ENCODE measurements around the gene DSCAML1.

The DSCAML1 gene

GRCh38 chr11:117752071-117752470 is 44.9 kb downstream of the DSCAML1 start:
- DNase-seq (ENCODE audit: extremely low spot score), result no peak
- CTCF ChIA-PET, result interaction anchor here (0.6 kb wide), 1 partner anchor 302 kb away, joined by 4 read pairs; no protein-coding TSS in a partner anchor
- TF ChIP-seq PKNOX1 (IDR thresholded peaks at IDR 0.05), result no peak
- no peak for TF ChIP-seq FOXK2 (IDR thresholded peaks at IDR 0.05)
- no peak for TF ChIP-seq NFRKB (IDR thresholded peaks at IDR 0.05)
- no peak for TF ChIP-seq SP1 (IDR thresholded peaks at IDR 0.05)
- TF ChIP-seq ELF4 (IDR thresholded peaks at IDR 0.05), result no peak
- TF ChIP-seq CTBP1 (IDR thresholded peaks at IDR 0.05; ENCODE audit: borderline replicate concordance), result no peak
- no peak for TF ChIP-seq HDGF (IDR thresholded peaks at IDR 0.05; ENCODE audit: borderline replicate concordance)
- TF ChIP-seq ZNF384 (IDR thresholded peaks at IDR 0.05), result no peak
- TF ChIP-seq SUZ12 (IDR thresholded peaks at IDR 0.05), result no peak
- TF ChIP-seq ARNT (IDR thresholded peaks at IDR 0.05), result no peak
- no peak for TF ChIP-seq L3MBTL2 (conservative IDR thresholded peaks at IDR 0.05)
- TF ChIP-seq LEF1 (IDR thresholded peaks at IDR 0.05; ENCODE audit: borderline replicate concordance), result no peak
- no peak for TF ChIP-seq BHLHE40 (IDR thresholded peaks at IDR 0.05; ENCODE audit: borderline replicate concordance)
- TF ChIP-seq TARDBP (IDR thresholded peaks at IDR 0.05), result no peak
- TF ChIP-seq FOXA1 (IDR thresholded peaks at IDR 0.05), result no peak
- TF ChIP-seq FOXM1 (IDR thresholded peaks at IDR 0.05; ENCODE audit: borderline replicate concordance), result no peak
- POLR2A ChIA-PET, result interaction anchor here (0.7 kb wide), 1 partner anchor 13 kb away, joined by 3 read pairs; no protein-coding TSS in a partner anchor

- no peak for TF ChIP-seq TARDBP (IDR thresholded peaks at IDR 0.05)
- TF ChIP-seq HDGF (IDR thresholded peaks at IDR 0.05; ENCODE audit: borderline replicate concordance), result no peak
- TF ChIP-seq ARNT (IDR thresholded peaks at IDR 0.05), result no peak
- no peak for TF ChIP-seq LEF1 (IDR thresholded peaks at IDR 0.05; ENCODE audit: borderline replicate concordance)
- no peak for TF ChIP-seq FOXM1 (IDR thresholded peaks at IDR 0.05; ENCODE audit: borderline replicate concordance)
- no peak for TF ChIP-seq SP1 (IDR thresholded peaks at IDR 0.05)
- no peak for TF ChIP-seq ELF4 (IDR thresholded peaks at IDR 0.05)
- no peak for TF ChIP-seq SUZ12 (IDR thresholded peaks at IDR 0.05)
- no peak for DNase-seq (ENCODE audit: extremely low spot score)
- CTCF ChIA-PET, result no interaction called here
- POLR2A ChIA-PET, result no interaction called here
Measured at GRCh38 chr11:117750916-117751662, 45.9 kb downstream of the DSCAML1 start.

GRCh38 chr11:117750357-117750756 is 46.7 kb downstream of the DSCAML1 start:
- ChIA-PET CTCF (no interaction called here), POLR2A (no interaction called here)
- no peak for DNase-seq (ENCODE audit: extremely low spot score)
- TF ChIP-seq LEF1 (IDR thresholded peaks at IDR 0.05; ENCODE audit: borderline replicate concordance) (no peak), ELF4 (IDR thresholded peaks at IDR 0.05) (no peak), NFRKB (IDR thresholded peaks at IDR 0.05) (no peak), BHLHE40 (IDR thresholded peaks at IDR 0.05; ENCODE audit: borderline replicate concordance) (no peak), FOXK2 (IDR thresholded peaks at IDR 0.05) (no peak), CTBP1 (IDR thresholded peaks at IDR 0.05; ENCODE audit: borderline replicate concordance) (no peak), FOXA1 (IDR thresholded peaks at IDR 0.05) (no peak), TARDBP (IDR thresholded peaks at IDR 0.05) (no peak), L3MBTL2 (conservative IDR thresholded peaks at IDR 0.05) (no peak), ZNF384 (IDR thresholded peaks at IDR 0.05) (no peak), ARNT (IDR thresholded peaks at IDR 0.05) (no peak), FOXM1 (IDR thresholded peaks at IDR 0.05; ENCODE audit: borderline replicate concordance) (no peak), PKNOX1 (IDR thresholded peaks at IDR 0.05) (no peak), SP1 (IDR thresholded peaks at IDR 0.05) (no peak), HDGF (IDR thresholded peaks at IDR 0.05; ENCODE audit: borderline replicate concordance) (no peak), SUZ12 (IDR thresholded peaks at IDR 0.05) (no peak)

GRCh38 chr11:117749541-117749910 is 47.5 kb downstream of the DSCAML1 start:
- TF ChIP-seq FOXK2 (IDR thresholded peaks at IDR 0.05) (no peak), HDGF (IDR thresholded peaks at IDR 0.05; ENCODE audit: borderline replicate concordance) (no peak)
- no peak for DNase-seq (ENCODE audit: extremely low spot score)
- CTCF ChIA-PET, result no interaction called here
- POLR2A ChIA-PET, result no interaction called here

- ChIA-PET POLR2A (no interaction called here), CTCF (no interaction called here)
- DNase-seq (ENCODE audit: extremely low spot score), result no peak
- TF ChIP-seq L3MBTL2 (conservative IDR thresholded peaks at IDR 0.05), result no peak
- no peak for TF ChIP-seq CTBP1 (IDR thresholded peaks at IDR 0.05; ENCODE audit: borderline replicate concordance)
- no peak for TF ChIP-seq NFRKB (IDR thresholded peaks at IDR 0.05)
- TF ChIP-seq ARNT (IDR thresholded peaks at IDR 0.05), result no peak
- no peak for TF ChIP-seq TARDBP (IDR thresholded peaks at IDR 0.05)
- TF ChIP-seq HDGF (IDR thresholded peaks at IDR 0.05; ENCODE audit: borderline replicate concordance), result no peak
- no peak for TF ChIP-seq PKNOX1 (IDR thresholded peaks at IDR 0.05)
- no peak for TF ChIP-seq ELF4 (IDR thresholded peaks at IDR 0.05)
- no peak for TF ChIP-seq LEF1 (IDR thresholded peaks at IDR 0.05; ENCODE audit: borderline replicate concordance)
- no peak for TF ChIP-seq SUZ12 (IDR thresholded peaks at IDR 0.05)
- no peak for TF ChIP-seq FOXM1 (IDR thresholded peaks at IDR 0.05; ENCODE audit: borderline replicate concordance)
- TF ChIP-seq ZNF384 (IDR thresholded peaks at IDR 0.05), result no peak
- no peak for TF ChIP-seq FOXA1 (IDR thresholded peaks at IDR 0.05)
- no peak for TF ChIP-seq SP1 (IDR thresholded peaks at IDR 0.05)
- no peak for TF ChIP-seq FOXK2 (IDR thresholded peaks at IDR 0.05)
- no peak for TF ChIP-seq BHLHE40 (IDR thresholded peaks at IDR 0.05; ENCODE audit: borderline replicate concordance)
Measured at GRCh38 chr11:117748771-117749540, 48.1 kb downstream of the DSCAML1 start.
